HG03520 (cell line): Measurements from ENCODE around the gene MTMR3.
"Not testable (repeated sequence)": the region's sequence is repeated elsewhere in the genome, so short reads cannot be mapped to it uniquely, and the experiment has no call there.

Experiments
- ATAC-seq: cut with Tn5 transposase; IDR thresholded peaks from one replicate; pipeline ENCODE4 v1.9.1; 2021; ENCODE audit warnings: mild to moderate bottlenecking, moderate library complexity; ENCODE audit not compliant: unreplicated experiment

Gene MTMR3

DNA sequence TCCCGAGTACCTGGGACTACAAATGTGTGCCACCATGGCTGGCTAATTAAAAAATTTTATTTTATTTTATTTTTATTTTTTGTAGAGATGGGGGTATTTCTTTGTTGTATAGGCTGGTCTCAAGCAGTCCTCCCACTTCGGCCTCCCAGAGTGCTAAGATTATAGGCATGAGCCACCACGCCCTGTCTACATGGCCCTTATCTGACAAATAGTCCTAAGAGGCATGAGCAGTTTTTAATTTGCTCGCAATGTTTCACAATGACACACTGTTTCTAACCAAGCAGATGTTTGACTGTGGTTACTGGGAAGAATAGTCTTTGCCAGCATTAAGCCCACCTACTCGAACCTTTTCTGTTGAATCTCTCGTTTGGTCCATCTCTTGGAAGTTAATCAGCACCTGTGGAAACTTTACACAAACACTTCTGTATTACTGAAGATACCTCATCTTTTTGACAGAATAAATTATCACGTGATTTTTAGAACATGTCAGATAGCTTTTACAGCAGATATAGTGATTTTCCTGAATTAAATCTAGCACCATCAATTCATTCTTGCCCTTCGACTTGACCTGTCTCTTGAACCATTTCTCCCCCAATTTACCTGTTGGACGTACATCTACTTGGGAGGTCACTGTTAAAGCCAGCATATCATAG lies 71.4 kb downstream of the MTMR3 start:
- no peak for ATAC-seq

DNA sequence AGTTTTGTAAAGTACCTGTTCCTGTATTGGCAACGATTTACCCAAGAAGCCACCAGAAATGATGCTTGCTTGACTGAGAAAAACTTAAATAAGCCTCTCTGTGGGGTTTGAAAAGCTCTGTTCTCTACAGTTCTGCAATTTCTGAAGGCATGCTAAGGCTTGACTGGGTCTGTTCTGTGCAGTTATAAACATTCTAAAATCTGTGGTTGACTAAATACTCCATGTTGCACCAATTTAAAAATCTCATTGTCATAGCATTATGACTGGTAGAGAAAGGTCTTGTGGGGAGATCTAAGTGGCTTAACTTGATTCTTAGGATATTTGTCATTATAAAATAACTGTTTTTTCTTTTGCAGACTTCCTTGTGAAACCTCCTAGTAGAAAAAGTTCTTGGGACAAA lies 73.7 kb downstream of the MTMR3 start:
- ATAC-seq = no peak

- no peak for ATAC-seq
Measured at GRCh38 chr22:29958170-29958569, 75.2 kb downstream of the MTMR3 start.

DNA sequence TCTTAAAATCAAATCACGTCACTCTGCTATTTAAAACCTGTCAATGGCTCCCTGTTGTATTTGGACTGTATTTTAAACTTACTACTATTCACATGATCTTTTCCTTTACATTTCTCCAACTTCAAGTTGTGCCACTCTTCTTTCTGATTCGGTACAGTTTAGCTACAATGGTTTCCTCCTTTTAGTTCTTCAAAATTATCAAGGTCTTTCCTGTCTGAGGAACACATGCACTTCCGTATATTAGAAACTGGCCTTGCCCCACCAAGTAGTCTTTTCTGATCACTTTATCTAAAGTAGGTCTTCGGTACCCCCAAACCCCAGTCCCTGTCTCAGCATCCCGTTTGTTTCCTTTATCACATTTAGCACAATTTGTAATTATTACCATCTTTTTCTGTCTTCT lies 81.8 kb downstream of the MTMR3 start:
- ATAC-seq = no peak

GRCh38 chr22:29967461-29967860 lies 84.5 kb downstream of the MTMR3 start:
- ATAC-seq = no peak

DNA sequence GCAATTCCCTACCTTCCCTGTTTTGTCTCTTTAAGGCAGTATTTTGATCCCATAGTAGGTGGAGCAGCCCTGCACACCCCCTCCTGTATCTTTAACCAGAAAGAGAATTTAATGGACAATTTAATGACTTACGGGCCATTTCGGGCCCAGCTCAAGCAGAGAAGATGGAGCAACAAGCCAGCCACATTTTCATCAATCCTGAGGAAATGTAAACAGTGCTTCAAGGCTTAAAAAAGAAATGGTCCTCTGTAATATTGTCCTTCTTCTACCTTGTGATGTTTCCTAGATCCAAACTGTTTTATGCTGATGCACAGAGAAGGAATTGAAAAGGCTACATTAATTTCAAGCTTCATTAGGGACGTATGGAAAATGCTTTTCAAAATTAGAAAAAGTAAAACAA lies 88.6 kb downstream of the MTMR3 start:
- no peak for ATAC-seq

DNA sequence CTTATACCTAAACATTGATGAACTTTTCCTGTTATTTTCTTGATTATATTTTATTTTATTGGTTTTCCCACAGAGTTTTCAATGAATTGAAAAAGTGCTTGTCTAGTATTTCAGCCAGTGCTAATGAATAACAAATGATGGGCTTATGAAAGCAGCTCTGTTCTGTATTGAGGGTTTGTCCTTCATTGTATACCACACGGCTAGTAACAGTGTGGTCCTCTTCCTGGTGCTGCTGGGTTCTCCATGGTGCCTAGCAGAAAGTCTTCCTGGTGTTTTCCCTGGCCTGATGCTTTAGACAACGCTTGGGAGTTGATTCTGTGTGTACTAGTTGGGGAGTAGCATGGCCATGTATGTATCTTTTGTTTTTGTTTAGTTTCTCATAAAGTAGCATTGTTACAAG lies 89.1 kb downstream of the MTMR3 start:
- ATAC-seq = no peak

GRCh38 chr22:29973269-29973668 lies 90.3 kb downstream of the MTMR3 start:
- ATAC-seq = no peak

DNA sequence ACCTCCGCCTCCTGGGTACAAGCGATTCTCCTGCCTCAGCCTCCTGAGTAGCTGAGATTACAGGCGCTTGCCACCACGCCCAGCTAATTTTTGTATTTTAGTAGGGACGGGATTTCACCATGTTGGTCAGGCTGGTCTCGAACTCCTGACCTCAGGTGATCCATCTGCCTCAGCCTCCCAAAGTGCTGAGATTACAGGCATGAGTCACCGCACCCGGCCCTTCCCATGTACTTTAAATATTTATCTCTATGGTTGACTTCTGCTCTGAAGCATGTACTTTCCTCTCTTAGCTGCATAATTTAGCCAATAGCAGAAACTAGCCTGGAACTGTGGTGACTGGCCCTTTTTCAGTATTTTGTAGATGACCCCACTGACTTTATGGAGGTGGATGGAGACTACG lies 90.7 kb downstream of the MTMR3 start:
- not testable (repeated sequence) for ATAC-seq

DNA sequence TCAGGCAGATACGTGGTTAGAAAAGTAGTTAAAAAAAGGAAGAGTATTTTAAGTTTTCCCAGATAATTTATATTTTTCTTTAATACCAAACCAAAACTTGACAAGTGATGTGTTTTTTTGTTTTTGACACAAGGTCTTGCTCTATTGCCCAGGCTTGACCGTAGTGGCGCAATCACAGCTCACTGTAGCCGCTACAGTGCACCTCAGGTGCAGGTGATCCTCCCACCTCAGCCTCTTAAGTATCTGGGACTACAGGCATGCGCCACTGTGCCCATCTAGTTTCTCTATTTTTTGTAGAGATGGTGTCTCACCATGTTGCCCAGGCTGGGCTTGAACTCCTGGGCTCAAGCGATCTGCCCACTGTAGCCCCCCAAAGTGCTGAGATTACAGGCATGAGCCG lies 92.5 kb downstream of the MTMR3 start:
- ATAC-seq = no peak

- no peak for ATAC-seq
Measured at GRCh38 chr22:29977107-29977506, 94.1 kb downstream of the MTMR3 start.

GRCh38 chr22:29979777-29980321 lies 96.9 kb downstream of the MTMR3 start:
- ATAC-seq = no peak

GRCh38 chr22:29983296-29983917 lies 100.4 kb downstream of the MTMR3 start:
- no peak for ATAC-seq

GRCh38 chr22:29985912-29986311 lies 102.9 kb downstream of the MTMR3 start:
- ATAC-seq = no peak

- ATAC-seq = no peak
Measured at GRCh38 chr22:29987137-29987536, 104.2 kb downstream of the MTMR3 start.

DNA sequence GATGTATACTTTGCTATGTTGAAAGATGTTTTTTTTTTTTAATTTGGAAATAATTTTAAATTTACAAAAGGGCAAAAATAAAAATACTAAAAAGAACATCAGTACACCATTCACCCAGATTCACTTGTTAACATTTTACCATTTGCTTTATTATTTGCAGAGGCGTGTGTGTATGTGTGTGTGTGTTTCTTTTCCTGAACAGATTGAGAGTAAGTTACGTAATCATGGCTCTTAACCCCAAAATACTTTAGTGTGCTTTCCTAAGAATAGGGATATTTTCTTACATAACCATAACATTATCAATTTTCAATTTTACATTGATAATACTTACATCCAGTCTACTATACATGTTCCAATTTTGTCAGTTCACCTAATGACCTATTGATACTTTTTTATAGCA lies 105.7 kb downstream of the MTMR3 start:
- no peak for ATAC-seq

DNA sequence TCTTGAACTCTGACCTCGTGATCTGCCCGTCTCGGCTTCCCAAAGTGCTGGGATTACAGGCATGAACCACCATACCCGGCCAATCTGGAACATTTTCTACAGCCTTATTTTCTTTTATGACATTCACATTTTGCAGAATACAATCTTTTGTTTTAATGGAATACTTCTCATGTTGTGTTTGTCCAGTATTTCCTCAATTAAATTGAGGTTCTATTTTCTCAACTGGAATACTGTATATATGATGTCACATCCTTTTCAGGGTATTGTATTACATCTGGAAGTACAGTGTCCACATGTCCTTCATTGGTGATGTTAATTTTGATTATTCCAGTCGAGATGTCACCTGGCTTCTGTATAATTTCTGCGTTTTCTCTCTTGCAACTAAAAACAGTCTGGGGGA lies 106.5 kb downstream of the MTMR3 start:
- ATAC-seq = no peak

- ATAC-seq = no peak
Measured at GRCh38 chr22:29992341-29993275, 109.6 kb downstream of the MTMR3 start.

GRCh38 chr22:29994027-29994715 lies 111.2 kb downstream of the MTMR3 start:
- no peak for ATAC-seq

DNA sequence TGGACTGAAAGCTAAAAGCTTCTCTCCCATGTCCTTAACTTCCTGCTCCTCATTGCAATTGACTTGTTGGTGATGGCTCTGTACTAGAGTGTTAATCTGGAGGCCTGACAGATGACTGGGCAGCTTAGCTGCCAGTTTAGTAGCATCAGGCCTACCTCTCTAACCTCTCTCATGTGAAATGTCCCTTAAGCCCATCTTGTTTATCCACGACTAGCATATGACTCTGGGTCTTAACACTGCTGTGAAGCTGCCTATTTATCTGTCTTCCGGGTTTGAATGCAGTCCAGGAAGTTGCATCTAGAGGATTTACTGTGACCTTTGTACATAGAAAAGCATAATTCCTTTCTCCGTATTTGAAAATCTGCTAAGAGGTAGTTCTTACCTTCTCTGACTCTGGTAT lies 112.0 kb downstream of the MTMR3 start:
- ATAC-seq = no peak

DNA sequence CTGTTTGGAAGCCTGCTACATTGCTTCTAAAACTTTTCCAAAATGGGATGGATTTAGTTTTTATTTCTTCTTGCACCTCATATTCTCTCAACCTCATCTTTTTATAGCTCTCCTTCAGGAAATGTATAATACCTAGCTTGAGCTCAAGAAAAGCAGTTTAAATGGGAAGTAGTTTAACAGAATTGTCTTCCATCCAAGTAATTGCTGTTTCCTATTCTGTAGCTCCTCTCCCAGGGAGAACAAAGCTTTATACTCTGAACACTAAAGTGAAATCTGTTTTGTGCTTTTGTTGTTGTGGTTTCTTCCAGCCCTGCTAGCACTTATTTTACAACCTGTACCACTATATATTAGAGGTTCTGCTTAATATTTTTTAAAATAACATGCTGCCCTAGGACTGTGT lies 114.1 kb downstream of the MTMR3 start:
- ATAC-seq = no peak
